ENCODE results near the gene HCAR1.
A peak's percentile ranks its signal among the peaks of the same experiment; 100 is the strongest.
"Not testable (repeated sequence)": the region's sequence is repeated elsewhere in the genome, so short reads cannot be mapped to it uniquely, and the experiment has no call there.

Gene HCAR1

GRCh38 chr12:122730215-122731014, at the start of gene HCAR1:
TSS of gene HCAR1 (minus strand) at chr12:122730844. CDS start at chr12:122730339, 505 bp downstream.
- no peak for DNase-seq

GRCh38 chr12:122757568-122757967, 26.9 kb upstream of the HCAR1 start:
- no peak for DNase-seq

- DNase-seq, result no peak
These were observed 24.1 kb upstream of the HCAR1 start for GRCh38 chr12:122754790-122755189.

GRCh38 chr12:122753319-122753650, 22.6 kb upstream of the HCAR1 start:
- DNase-seq, result no peak

GRCh38 chr12:122752464-122753318, 22.0 kb upstream of the HCAR1 start, which contains the start of gene DENR:
TSS of gene DENR (plus strand) at chr12:122752824. CDS start at chr12:122753702, 878 bp downstream.
- peak; percentile 98 for DNase-seq

GRCh38 chr12:122750781-122751515, 20.3 kb upstream of the HCAR1 start:
- not testable (repeated sequence) for DNase-seq

GRCh38 chr12:122749569-122750332, 19.1 kb upstream of the HCAR1 start:
- DNase-seq, result no peak

- no peak for DNase-seq
These were observed 16.8 kb upstream of the HCAR1 start for GRCh38 chr12:122747224-122748135.

GRCh38 chr12:122743895-122744525, 13.4 kb upstream of the HCAR1 start:
- peak; percentile 48 for DNase-seq

- no peak for DNase-seq
These were observed 9.7 kb upstream of the HCAR1 start for GRCh38 chr12:122740351-122740750.

- no peak for DNase-seq
These were observed 7.9 kb upstream of the HCAR1 start for GRCh38 chr12:122738571-122738970.

GRCh38 chr12:122732611-122733010, 2.0 kb upstream of the HCAR1 start:
- DNase-seq, result no peak

- peak; percentile 26 for DNase-seq
These were observed 1.5 kb upstream of the HCAR1 start for GRCh38 chr12:122732170-122732569.

- DNase-seq, result no peak
These were observed 945 bp downstream of the HCAR1 start for GRCh38 chr12:122729583-122730214.

- DNase-seq, result no peak
These were observed 4.5 kb downstream of the HCAR1 start for GRCh38 chr12:122726080-122726558.

GRCh38 chr12:122725452-122726079, 5.1 kb downstream of the HCAR1 start:
- DNase-seq, result no peak

GRCh38 chr12:122724641-122725243, 5.9 kb downstream of the HCAR1 start:
- DNase-seq, result no peak

- DNase-seq, result no peak
These were observed 8.3 kb downstream of the HCAR1 start for GRCh38 chr12:122722387-122722786.

- DNase-seq, result no peak
These were observed 9.5 kb downstream of the HCAR1 start for GRCh38 chr12:122721057-122721545.
